ENCODE measurements around the gene GALNT2.

The GALNT2 gene

GRCh38 chr1:230127105-230128054 is 60.3 kb downstream of the GALNT2 start:
- no peak for DNase-seq (ENCODE audit: low read depth in 2 of 2, low spot score in 1 of 2)

- no peak for DNase-seq (ENCODE audit: low read depth in 2 of 2, low spot score in 1 of 2)
These were observed 61.7 kb downstream of the GALNT2 start for GRCh38 chr1:230128569-230129285.

GRCh38 chr1:230129341-230129740 is 62.3 kb downstream of the GALNT2 start:
- no peak for DNase-seq (ENCODE audit: low read depth in 2 of 2, low spot score in 1 of 2)

- no peak for DNase-seq (ENCODE audit: low read depth in 2 of 2, low spot score in 1 of 2)
These were observed 63.3 kb downstream of the GALNT2 start for GRCh38 chr1:230130172-230130944.

GRCh38 chr1:230131457-230131856 is 64.4 kb downstream of the GALNT2 start:
- DNase-seq (ENCODE audit: low read depth in 2 of 2, low spot score in 1 of 2) = no peak

GRCh38 chr1:230132758-230133157 is 65.7 kb downstream of the GALNT2 start:
- no peak for DNase-seq (ENCODE audit: low read depth in 2 of 2, low spot score in 1 of 2)

GRCh38 chr1:230135726-230136125 is 68.7 kb downstream of the GALNT2 start:
- DNase-seq (ENCODE audit: low read depth in 2 of 2, low spot score in 1 of 2) = no peak

- no peak for DNase-seq (ENCODE audit: low read depth in 2 of 2, low spot score in 1 of 2)
These were observed 69.7 kb downstream of the GALNT2 start for GRCh38 chr1:230136453-230137336.

- DNase-seq (ENCODE audit: low read depth in 2 of 2, low spot score in 1 of 2) = no peak
These were observed 70.3 kb downstream of the GALNT2 start for GRCh38 chr1:230137337-230137815.

GRCh38 chr1:230138561-230139239 is 71.7 kb downstream of the GALNT2 start:
- DNase-seq (ENCODE audit: low read depth in 2 of 2, low spot score in 1 of 2) = no peak

GRCh38 chr1:230139315-230139714 is 72.3 kb downstream of the GALNT2 start:
- no peak for DNase-seq (ENCODE audit: low read depth in 2 of 2, low spot score in 1 of 2)

GRCh38 chr1:230139741-230140140 is 72.7 kb downstream of the GALNT2 start:
- no peak for DNase-seq (ENCODE audit: low read depth in 2 of 2, low spot score in 1 of 2)

GRCh38 chr1:230140221-230141020 is 73.4 kb downstream of the GALNT2 start:
- no peak for DNase-seq (ENCODE audit: low read depth in 2 of 2, low spot score in 1 of 2)

- no peak for DNase-seq (ENCODE audit: low read depth in 2 of 2, low spot score in 1 of 2)
These were observed 74.1 kb downstream of the GALNT2 start for GRCh38 chr1:230141021-230141648.

GRCh38 chr1:230141797-230142607 is 75.0 kb downstream of the GALNT2 start:
- no peak for DNase-seq (ENCODE audit: low read depth in 2 of 2, low spot score in 1 of 2)

- no peak for DNase-seq (ENCODE audit: low read depth in 2 of 2, low spot score in 1 of 2)
These were observed 75.7 kb downstream of the GALNT2 start for GRCh38 chr1:230142608-230143210.

- no peak for DNase-seq (ENCODE audit: low read depth in 2 of 2, low spot score in 1 of 2)
These were observed 76.5 kb downstream of the GALNT2 start for GRCh38 chr1:230143534-230143933.
